Activated CD8-positive, alpha-beta memory T cell treated with anti-CD3 and anti-CD28 coated beads for 36 hours (primary cell): ENCODE measurements around the gene LAMB1. TPM values are rescaled to one million over a fixed set of nuclear protein-coding genes. Genes with fewer than 3 reads are reported as not detected.
"Not testable (repeated sequence)": the region's sequence is repeated elsewhere in the genome, so short reads cannot be mapped to it uniquely, and the experiment has no call there.

Source experiments
- CTCF ChIA-PET: fragments of 350-600 bp; sonication (Branson Sonifier 250); formaldehyde crosslinking; loops from one replicate; lab custom pipeline; 2021; ENCODE audit warnings: antibody characterized with exemption; lab: Charles Lee
- POLR2A ChIA-PET: fragments of 350-600 bp; sonication (Branson Sonifier 250); formaldehyde crosslinking; loops from one replicate; lab custom pipeline; 2021; ENCODE audit warnings: antibody characterized with exemption; lab: Charles Lee
- total RNA-seq, 2 experiments: library from RNA; stranded (reverse); gene quantifications; one replicate each; pipeline ENCODE4 v1.2.3, GENCODE V29; 2021

The LAMB1 gene
- total RNA-seq, 2 experiments from 2014 or later: 0.04 TPM; not detected in 1

DNA sequence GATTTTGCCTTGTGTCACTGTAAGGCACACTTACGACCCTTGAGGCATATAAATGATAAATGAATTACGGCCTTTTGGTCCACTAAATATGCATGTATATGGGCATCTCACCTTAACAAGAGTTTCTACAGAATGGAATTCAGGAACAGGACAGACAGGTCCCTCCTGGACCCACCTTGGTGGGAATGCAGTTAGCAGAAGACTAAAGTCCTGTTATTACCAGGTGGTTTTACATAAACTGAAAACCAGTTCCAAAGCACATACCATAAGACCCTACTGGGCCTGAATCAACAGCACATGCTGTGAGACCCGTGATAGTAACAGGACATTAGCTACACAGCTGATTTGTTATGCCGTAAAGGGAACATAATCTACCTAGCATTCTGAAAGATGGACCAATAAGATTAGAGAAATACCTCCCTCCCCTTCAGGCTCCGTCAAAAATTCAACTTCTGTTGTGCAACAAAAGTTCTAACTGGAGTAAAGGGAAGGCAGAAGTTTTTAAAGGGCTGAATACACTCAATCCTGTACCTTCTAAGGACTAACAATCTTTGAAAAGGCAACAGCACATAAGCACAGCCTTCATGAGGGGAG is 24.0 kb downstream of the LAMB1 start:
- CTCF ChIA-PET: no interaction called here
- POLR2A ChIA-PET: no interaction called here

DNA sequence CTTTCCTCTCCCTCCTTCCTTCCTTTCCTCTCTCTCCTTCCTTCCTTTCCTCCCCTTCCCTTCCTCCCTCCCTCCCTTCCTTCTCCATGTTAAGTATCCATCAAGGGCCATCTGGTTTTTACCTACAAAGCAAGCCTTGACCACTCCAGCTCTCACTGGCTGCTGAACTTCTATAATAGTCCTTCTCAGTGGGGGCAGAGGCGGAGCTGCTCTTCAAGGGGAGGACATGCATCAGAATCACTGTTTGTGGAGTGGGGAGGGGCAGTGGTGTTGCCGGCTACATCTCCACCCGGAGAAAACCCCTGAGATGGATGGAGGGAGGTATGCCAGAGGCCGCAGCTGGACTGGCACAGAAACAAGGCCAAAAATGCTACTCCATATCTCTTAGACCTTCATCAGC is 25.9 kb downstream of the LAMB1 start:
- POLR2A ChIA-PET: no interaction called here

GRCh38 chr7:107976620-107977019 is 26.3 kb downstream of the LAMB1 start:
- ChIA-PET POLR2A (no interaction called here), CTCF (no interaction called here)

More for the DNA sequence above, 25.9 kb downstream of the LAMB1 start:
- CTCF ChIA-PET: no interaction called here

DNA sequence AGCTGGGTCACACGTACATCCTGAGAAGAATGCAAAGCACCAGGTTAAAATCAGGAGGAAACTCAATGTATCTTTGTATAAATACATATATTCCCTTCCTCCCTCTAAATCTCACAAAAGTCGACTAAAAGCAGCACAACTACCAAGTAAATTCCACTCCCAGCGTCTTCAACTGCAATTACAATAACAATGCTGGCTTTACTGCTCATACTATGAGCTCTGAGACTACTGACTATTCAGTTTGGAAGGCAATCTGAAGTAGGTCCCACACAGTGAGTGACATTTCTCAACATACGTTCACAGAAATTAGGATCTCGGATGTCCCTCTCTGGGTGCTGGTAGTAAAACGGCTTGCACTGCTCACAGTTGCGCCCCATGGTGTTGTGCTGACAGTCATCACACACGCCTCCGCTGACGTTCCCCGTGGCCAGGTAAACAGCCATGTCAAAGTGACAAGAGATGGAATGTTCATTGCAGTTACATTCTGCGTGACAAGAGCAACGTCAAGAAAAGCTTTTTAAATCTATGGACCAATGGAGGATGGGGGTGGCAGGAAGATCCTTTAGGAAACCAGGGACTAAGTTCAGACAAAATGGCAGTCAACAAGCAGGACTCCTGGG is 27.5 kb downstream of the LAMB1 start:
- ChIA-PET CTCF (no interaction called here), POLR2A (no interaction called here)

DNA sequence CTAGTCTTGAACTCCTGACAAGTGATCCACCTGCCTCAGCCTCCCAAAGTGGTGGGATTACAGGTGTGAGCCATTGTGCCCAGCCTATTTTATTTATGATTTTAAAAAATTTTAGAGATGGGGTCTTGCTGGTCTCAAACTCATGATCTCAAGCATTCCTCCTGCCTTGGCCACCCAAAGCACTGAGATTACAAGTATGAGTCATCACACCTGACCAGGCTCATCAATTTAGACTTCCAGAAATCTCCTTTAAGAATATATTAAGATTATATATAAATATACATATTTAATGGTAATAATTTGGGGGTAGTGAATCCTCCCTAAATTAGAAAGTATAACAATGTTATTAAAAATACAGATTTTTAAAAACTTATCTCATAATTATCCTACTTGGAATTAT is 29.1 kb downstream of the LAMB1 start:
- POLR2A ChIA-PET: no interaction called here
- CTCF ChIA-PET: no interaction called here

GRCh38 chr7:107972941-107973376 is 30.0 kb downstream of the LAMB1 start:
- CTCF ChIA-PET: interaction anchor here (0.9 kb wide), 1 partner anchor 8 kb away, joined by 3 read pairs; no protein-coding TSS in a partner anchor
- POLR2A ChIA-PET: no interaction called here

- CTCF ChIA-PET: interaction anchor here (0.9 kb wide), 1 partner anchor 8 kb away, joined by 3 read pairs; no protein-coding TSS in a partner anchor
- POLR2A ChIA-PET: no interaction called here
Measured at GRCh38 chr7:107972075-107972482, 30.9 kb downstream of the LAMB1 start.

- POLR2A ChIA-PET: no interaction called here
- CTCF ChIA-PET: no interaction called here
Measured at GRCh38 chr7:107971613-107972012, 31.3 kb downstream of the LAMB1 start.

- ChIA-PET CTCF (no interaction called here), POLR2A (no interaction called here)
Measured at GRCh38 chr7:107971100-107971499, 31.9 kb downstream of the LAMB1 start.

DNA sequence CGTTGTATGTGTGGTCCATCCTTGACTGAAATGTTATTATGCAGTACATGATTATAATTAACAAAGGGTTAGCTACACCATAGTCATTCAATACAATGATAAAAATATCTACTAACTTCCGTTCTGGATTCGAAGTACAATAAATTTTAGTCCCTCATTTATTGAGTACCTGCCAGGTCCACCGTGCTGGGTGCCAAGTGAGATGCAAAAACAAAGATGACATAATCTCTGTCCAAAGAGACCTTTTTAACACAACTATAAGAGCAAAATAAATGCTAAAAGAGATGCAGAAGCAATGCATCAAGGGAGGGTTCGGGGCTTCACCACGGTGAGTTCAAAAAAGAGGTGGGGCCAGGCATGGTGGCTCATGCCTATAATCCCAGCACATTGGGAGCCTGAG is 33.1 kb downstream of the LAMB1 start:
- POLR2A ChIA-PET: no interaction called here
- CTCF ChIA-PET: no interaction called here

- ChIA-PET CTCF (no interaction called here), POLR2A (no interaction called here)
Measured at GRCh38 chr7:107968449-107968848, 34.5 kb downstream of the LAMB1 start.

DNA sequence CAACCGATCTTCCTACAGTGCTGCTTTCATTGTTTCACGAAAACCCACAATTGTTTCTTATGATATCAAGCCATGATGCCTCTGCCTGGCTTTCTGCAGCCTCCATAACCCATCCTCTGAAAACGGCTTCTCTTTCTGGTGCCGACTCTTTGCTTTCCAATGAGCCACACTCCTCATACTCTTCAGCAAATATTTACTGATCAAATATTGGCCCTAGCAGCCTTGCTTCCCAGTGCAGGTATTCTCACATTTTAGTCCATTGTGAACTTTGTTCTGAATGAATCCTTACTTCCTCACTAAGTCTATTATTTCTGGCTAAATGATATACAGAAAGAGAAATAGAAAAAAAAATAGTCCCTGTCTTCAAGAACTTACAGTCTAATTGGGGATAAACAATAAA is 35.5 kb downstream of the LAMB1 start:
- ChIA-PET POLR2A (no interaction called here), CTCF (no interaction called here)

DNA sequence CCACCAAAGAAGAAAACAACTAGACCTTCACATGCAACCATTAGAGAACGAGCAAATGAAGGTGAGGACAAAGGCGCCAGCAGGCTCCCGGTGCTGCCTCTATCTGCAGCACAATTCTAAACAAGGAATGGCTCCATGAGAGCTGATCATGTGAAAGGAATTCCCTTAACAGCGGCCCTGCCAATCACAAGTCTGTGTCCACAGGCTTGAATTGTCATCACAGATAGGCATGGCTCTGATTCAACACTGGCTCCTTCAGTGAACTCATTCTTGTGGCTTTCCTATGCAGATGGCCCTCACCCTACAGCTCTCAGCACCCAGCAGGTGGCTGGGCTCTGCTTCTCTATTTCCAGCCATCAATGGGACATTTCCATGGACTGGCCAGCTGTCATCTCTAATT is 36.2 kb downstream of the LAMB1 start:
- POLR2A ChIA-PET: no interaction called here
- CTCF ChIA-PET: no interaction called here

DNA sequence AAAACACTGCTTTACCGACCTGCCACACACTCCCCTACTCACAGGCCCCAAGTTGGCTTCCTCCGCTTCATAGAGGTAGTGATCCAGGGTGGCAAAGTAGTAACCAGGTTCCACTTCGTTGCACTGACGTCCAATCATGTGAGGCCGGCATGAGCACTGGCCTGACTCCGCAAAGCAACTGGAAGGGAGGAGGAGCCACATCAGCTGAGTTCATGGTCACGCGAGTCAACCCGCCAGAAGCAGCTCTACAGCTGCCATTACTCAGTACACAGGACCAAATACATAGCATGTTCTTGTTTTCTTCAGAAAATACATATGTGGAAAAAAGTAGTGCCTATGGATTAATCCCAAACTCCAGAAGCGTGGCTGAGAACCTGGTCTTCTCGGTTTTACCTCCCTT is 38.5 kb downstream of the LAMB1 start:
- POLR2A ChIA-PET: no interaction called here
- CTCF ChIA-PET: interaction anchor here (1.1 kb wide), 1 partner anchor 8 kb away, joined by 3 read pairs; no protein-coding TSS in a partner anchor

DNA sequence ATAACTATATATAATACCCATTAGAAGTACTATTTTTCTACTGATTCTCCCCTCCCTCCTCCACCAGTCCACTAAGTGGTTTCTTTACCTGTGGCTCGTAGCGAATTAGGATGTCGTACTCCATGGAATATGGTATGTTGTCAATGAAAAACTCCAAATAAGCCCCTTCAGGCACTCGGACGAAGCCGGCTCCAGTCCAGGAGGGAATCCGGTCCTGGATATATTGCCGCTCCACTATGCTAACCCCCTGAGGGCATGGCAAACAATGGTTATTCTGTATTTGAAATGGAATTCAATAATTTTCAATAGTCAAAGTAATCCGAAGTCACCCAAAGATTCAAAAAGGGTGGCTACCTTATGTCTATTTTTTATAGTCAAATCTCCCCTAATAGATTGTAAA is 40.1 kb downstream of the LAMB1 start:
- ChIA-PET POLR2A (no interaction called here), CTCF (no interaction called here)

DNA sequence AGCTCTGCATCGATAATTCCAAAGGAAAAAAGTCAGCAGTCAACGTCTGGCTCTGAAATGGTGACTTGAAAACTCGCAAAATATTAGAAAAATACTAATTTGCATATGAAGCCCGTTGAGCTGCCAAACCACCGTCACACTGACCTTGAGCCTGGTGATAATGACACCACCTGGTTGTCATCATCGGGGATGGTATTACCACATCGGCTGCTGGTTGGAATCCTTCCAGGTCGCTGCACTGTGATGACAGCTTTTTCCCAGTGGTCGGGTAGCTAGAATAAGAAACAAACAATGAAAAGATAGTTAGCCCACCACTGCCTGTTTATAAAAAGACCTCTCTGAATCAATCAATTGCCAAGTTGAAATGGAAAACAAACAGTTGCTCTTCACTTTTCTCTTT is 41.6 kb downstream of the LAMB1 start:
- ChIA-PET CTCF (no interaction called here), POLR2A (no interaction called here)

DNA sequence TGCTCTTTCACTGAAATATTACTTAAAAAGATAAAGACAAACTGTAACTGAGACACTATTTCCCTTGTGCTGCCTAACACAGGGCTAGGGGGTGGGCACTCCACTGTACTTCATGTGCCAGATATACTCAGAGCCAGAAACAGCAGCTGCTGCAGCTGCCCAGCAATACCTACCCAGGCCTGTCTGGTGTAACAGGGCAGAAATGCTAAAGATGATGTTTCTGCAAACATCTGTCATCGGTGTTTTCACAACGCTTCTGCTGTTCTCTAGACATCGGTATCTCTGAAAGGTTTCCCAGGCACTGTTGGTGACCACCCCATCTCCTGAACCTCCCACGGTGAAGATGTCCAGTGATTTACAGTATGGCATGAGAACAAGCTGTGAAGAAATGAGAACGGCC is 42.7 kb downstream of the LAMB1 start:
- POLR2A ChIA-PET: no interaction called here
- CTCF ChIA-PET: no interaction called here

GRCh38 chr7:107959527-107959898 is 43.4 kb downstream of the LAMB1 start:
- ChIA-PET CTCF (no interaction called here), POLR2A (no interaction called here)

- POLR2A ChIA-PET: no interaction called here
- CTCF ChIA-PET: no interaction called here
Measured at GRCh38 chr7:107958764-107959526, 44.0 kb downstream of the LAMB1 start.

DNA sequence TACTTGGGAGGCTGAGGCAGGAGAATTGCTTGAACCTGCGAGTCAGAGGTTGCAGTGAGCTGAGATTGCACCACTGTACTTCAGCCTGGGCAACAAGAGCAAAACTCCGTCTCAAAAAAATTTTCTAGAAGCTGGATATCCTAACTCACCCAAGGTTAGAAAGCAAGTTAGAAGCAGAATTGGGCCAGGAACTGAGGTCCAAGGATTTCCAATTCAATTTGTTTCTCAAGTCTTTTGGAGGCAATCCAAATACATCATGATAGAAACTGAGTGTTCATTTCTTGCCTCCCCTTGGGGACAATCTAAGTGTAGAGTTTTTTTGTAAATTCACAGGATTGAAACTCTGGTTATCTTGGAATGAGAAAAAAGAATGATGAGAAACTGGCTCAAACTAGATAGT is 45.5 kb downstream of the LAMB1 start:
- POLR2A ChIA-PET: no interaction called here
- CTCF ChIA-PET: no interaction called here

DNA sequence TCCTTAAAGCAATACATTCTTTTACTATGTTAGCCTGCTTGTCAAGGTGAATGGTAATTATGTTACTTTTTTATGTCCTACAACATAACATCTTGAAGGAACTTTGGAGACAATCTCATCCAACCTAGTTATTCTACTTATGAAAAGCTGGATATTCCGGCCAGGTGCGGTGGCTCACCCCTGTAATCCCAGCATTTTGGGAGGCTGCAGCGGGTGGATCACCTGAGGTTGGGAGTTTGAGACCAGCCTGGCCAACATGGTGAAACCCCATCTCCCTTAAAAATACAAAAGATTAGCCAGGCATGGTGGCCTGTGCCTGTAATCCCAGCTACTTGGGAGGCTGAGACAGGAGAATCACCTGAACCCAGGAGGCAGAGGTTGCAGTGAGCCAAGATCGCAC is 46.0 kb downstream of the LAMB1 start:
- POLR2A ChIA-PET, CTCF ChIA-PET: not testable (repeated sequence)
